Liver (tissue), 9 donors: ENCODE results near the gene EXD3. TPM values are rescaled to one million over a fixed set of nuclear protein-coding genes. Genes with fewer than 3 reads are reported as not detected.

Experiments used
- DNase-seq: peaks from one replicate; pipeline ENCODE4 v3.0.0-alpha.2; 2017; ENCODE audit warnings: low spot score
- H3K27ac ChIP-seq, 2 donors: one replicate each; pipeline ENCODE4 v1.7.0; 2013; ENCODE audit warnings: inconsistent platforms in 2 of 2, low read length in 2 of 2, control low read depth in 1 of 2, low read depth in 1 of 2, mild to moderate bottlenecking in 1 of 2
- H3K27me3 ChIP-seq, 4 donors: one replicate each; pipeline versions ENCODE4 v1.6.1 to v1.7.0; 2013; ENCODE audit warnings: low read length in 3 of 4, inconsistent platforms in 1 of 4, mild to moderate bottlenecking in 1 of 4, moderate library complexity in 1 of 4; ENCODE audit not compliant: control insufficient read depth in 4 of 4, insufficient read depth in 4 of 4
- H3K36me3 ChIP-seq, 4 donors: one replicate each; pipeline versions ENCODE4 v1.6.1 to v1.7.0; 2013; ENCODE audit warnings: low read length in 3 of 4, mild to moderate bottlenecking in 3 of 4, low read depth in 1 of 4, moderate library complexity in 1 of 4; ENCODE audit not compliant: control insufficient read depth in 4 of 4, insufficient read depth in 3 of 4
- H3K4me1 ChIP-seq, 4 donors: one replicate each; pipeline versions ENCODE4 v1.6.1 to v1.7.0; 2013; ENCODE audit warnings: low read length in 3 of 4, mild to moderate bottlenecking in 3 of 4, moderate library complexity in 1 of 4; ENCODE audit not compliant: control insufficient read depth in 4 of 4, insufficient read depth in 4 of 4
- H3K4me3 ChIP-seq, 3 donors: one replicate each; pipeline versions ENCODE4 v1.6.1 to v1.7.0; 2013; ENCODE audit warnings: low read length in 3 of 3, control low read depth in 1 of 3, low read depth in 1 of 3, mild to moderate bottlenecking in 1 of 3
- H3K9ac ChIP-seq, 2 donors: one replicate each; pipeline ENCODE4 v1.7.0; 2013; ENCODE audit warnings: low read length in 2 of 2, mild to moderate bottlenecking in 2 of 2, moderate library complexity in 2 of 2, control low read depth in 1 of 2, low read depth in 1 of 2
- H3K9me3 ChIP-seq, 4 donors: one replicate each; pipeline versions ENCODE4 v1.6.1 to v1.7.0; 2013; ENCODE audit warnings: low read length in 3 of 4; ENCODE audit not compliant: control insufficient read depth in 4 of 4
- ATF3 ChIP-seq: IDR thresholded peaks from 2 replicates; pipeline ENCODE4 v1.6.1; 2016; ENCODE audit warnings: antibody characterized with exemption
- CTCF ChIP-seq: fragments of 150-350 bp; IDR thresholded peaks from 2 replicates; pipeline ENCODE4 v1.5.1; 2017; ENCODE audit warnings: improper control_type of control experiment, low read depth, low read length; ENCODE audit not compliant: missing input control
- EGR1 ChIP-seq, 2 donors: IDR thresholded peaks; 2 replicates each; pipeline ENCODE4 v1.6.1; 2016 to 2018; ENCODE audit warnings: antibody characterized with exemption in 2 of 2, low read depth in 2 of 2
- FOXA1 ChIP-seq: IDR thresholded peaks from 2 replicates; pipeline ENCODE4 v1.6.1; 2016; ENCODE audit warnings: antibody characterized with exemption
- FOXA2 ChIP-seq: IDR thresholded peaks from 2 replicates; pipeline ENCODE4 v1.6.1; 2016; ENCODE audit warnings: antibody characterized with exemption
- GABPA ChIP-seq, 2 donors: IDR thresholded peaks in 1 of 2; conservative IDR thresholded peaks in 1 of 2; 2 replicates each; pipeline ENCODE4 v1.6.1; 2016; ENCODE audit warnings: antibody characterized with exemption in 2 of 2, mild to moderate bottlenecking in 1 of 2, moderate library complexity in 1 of 2
- HNF4A ChIP-seq, 2 donors: conservative IDR thresholded peaks; 2 replicates each; pipeline ENCODE4 v1.6.1; 2016; ENCODE audit warnings: antibody characterized with exemption in 2 of 2, mild to moderate bottlenecking in 2 of 2
- HNF4G ChIP-seq: IDR thresholded peaks from 2 replicates; pipeline ENCODE4 v1.6.1; 2016; ENCODE audit warnings: antibody characterized with exemption
- JUND ChIP-seq, 2 donors: IDR thresholded peaks; 2 replicates each; pipeline ENCODE4 v1.6.1; 2016; ENCODE audit warnings: antibody characterized with exemption in 2 of 2
- MAX ChIP-seq: IDR thresholded peaks from 2 replicates; pipeline ENCODE4 v1.6.1; 2016; ENCODE audit warnings: antibody characterized with exemption
- NR2F2 ChIP-seq: IDR thresholded peaks from 2 replicates; pipeline ENCODE4 v1.6.1; 2016; ENCODE audit warnings: antibody characterized with exemption
- RAD21 ChIP-seq, 2 donors: IDR thresholded peaks; 2 replicates each; pipeline ENCODE4 v1.6.1; 2016; ENCODE audit warnings: antibody characterized with exemption in 2 of 2, mild to moderate bottlenecking in 2 of 2
- RXRA ChIP-seq, 2 donors: IDR thresholded peaks; 2 replicates each; pipeline ENCODE4 v1.6.1; 2017 to 2018; ENCODE audit warnings: antibody characterized with exemption in 2 of 2, mild to moderate bottlenecking in 1 of 2
- SP1 ChIP-seq: IDR thresholded peaks from 2 replicates; pipeline ENCODE4 v1.6.1; 2018; ENCODE audit warnings: antibody characterized with exemption, mild to moderate bottlenecking
- TAF1 ChIP-seq: conservative IDR thresholded peaks from 2 replicates; pipeline ENCODE4 v1.6.1; 2016; ENCODE audit warnings: antibody characterized with exemption, mild to moderate bottlenecking
- YY1 ChIP-seq: IDR thresholded peaks from 2 replicates; pipeline ENCODE4 v1.6.1; 2016; ENCODE audit warnings: antibody characterized with exemption, mild to moderate bottlenecking
- WGBS: extraction: QIAGEN DNeasy Blood & Tissue Kit; methylation state at CpG from one replicate; pipeline ENCODE4 v1.1.7; 2013; 5-methylcytosine and 5-hydroxymethylcytosine counted together
- polyA plus RNA-seq, 2 donors: library from polyadenylated mRNA; stranded (reverse) in 1 of 2; unstranded in 1 of 2; fragments of 200-250 nt in 1 of 2; fragments of >200 nt in 1 of 2; fragmentation: Nextera tagmentation in 1 of 2; extraction: Ambion mirVana in 1 of 2; gene quantifications; one replicate each; pipeline versions ENCODE4 v1.2.1 to v1.2.3, GENCODE V29; 2013 to 2015
- total RNA-seq, 2 donors: library from RNA; depleted of rRNA; stranded (reverse); fragments of >200 nt; gene quantifications; one replicate each; pipeline ENCODE4 v1.2.3, GENCODE V29; 2014
- donor health status: healthy.
- donor health status: healthy.
- donor health status: healthy.
- donor health status: healthy.
- donor health status: healthy.

Gene EXD3
- total and polyA plus RNA-seq, 4 donors = 2.5 to 6.7 (median 3.7) TPM

- TF ChIP-seq ATF3 = no peak
- no peak for TF ChIP-seq RXRA (IDR thresholded peaks at IDR 0.05)
- TF ChIP-seq RAD21 (IDR thresholded peaks at IDR 0.05) = no peak
- no peak for TF ChIP-seq HNF4G
- TF ChIP-seq HNF4A (conservative IDR thresholded peaks at IDR 0.05) = no peak
- TF ChIP-seq GABPA (IDR thresholded peaks at IDR 0.05 in 1 of 2, conservative IDR thresholded peaks at IDR 0.05 in 1 of 2) = no peak
- no peak for TF ChIP-seq YY1
- TF ChIP-seq EGR1 (IDR thresholded peaks at IDR 0.05; ENCODE audit: low read depth in 2 of 2) = no peak
- no peak for TF ChIP-seq NR2F2
- TF ChIP-seq FOXA1 = no peak
- TF ChIP-seq TAF1 = no peak
- TF ChIP-seq FOXA2 = no peak
- TF ChIP-seq CTCF = no peak
- no peak for TF ChIP-seq JUND (IDR thresholded peaks at IDR 0.05)
- TF ChIP-seq MAX = no peak
- H3K4me3 ChIP-seq = no peak overlapping the region
- no peaks in the 10 kb centered on the region for H3K9me3 ChIP-seq
- H3K4me1 ChIP-seq = peaks cover 2 to 8% (median 5%) of the 10 kb centered on the region in 4 donors
- no peaks in the 10 kb centered on the region for H3K27me3 ChIP-seq
- H3K36me3 ChIP-seq = no peaks in the 10 kb centered on the region
- H3K9ac ChIP-seq = no peak overlapping the region
- no peak for DNase-seq
- H3K27ac ChIP-seq = no peak overlapping the region
- 89% methylated on average over 27 of the region's 27 CpGs for WGBS
Observed at GRCh38 chr9:137427454-137428310, 4.7 kb upstream of the EXD3 start.

- no peak for DNase-seq
Observed at GRCh38 chr9:137426018-137426681, 3.2 kb upstream of the EXD3 start.

More at GRCh38 chr9:137426018-137426681, 3.2 kb upstream of the EXD3 start:
- TF ChIP-seq NR2F2 = no peak
- TF ChIP-seq EGR1 (IDR thresholded peaks at IDR 0.05; ENCODE audit: low read depth in 2 of 2) = no peak
- TF ChIP-seq CTCF = no peak
- no peak for TF ChIP-seq HNF4A (conservative IDR thresholded peaks at IDR 0.05)
- no peak for TF ChIP-seq TAF1
- TF ChIP-seq SP1 = no peak
- TF ChIP-seq RAD21 (IDR thresholded peaks at IDR 0.05) = no peak
- TF ChIP-seq RXRA (IDR thresholded peaks at IDR 0.05) = no peak
- TF ChIP-seq YY1 = no peak
- TF ChIP-seq FOXA2 = no peak
- TF ChIP-seq MAX = no peak
- H3K9me3 ChIP-seq = no peaks in the 10 kb centered on the region
- H3K36me3 ChIP-seq = no peaks in the 10 kb centered on the region
- no peaks in the 10 kb centered on the region for H3K27me3 ChIP-seq
- no peak overlapping the region for H3K27ac ChIP-seq
- peaks cover 5 to 17% (median 11%) of the 10 kb centered on the region in 4 donors for H3K4me1 ChIP-seq
- H3K4me3 ChIP-seq = no peak overlapping the region
- 86% methylated on average over 18 of the region's 18 CpGs for WGBS
- no peak overlapping the region for H3K9ac ChIP-seq
